HG03108 (cell line): ENCODE measurements around the gene TMIGD3.

Experiments used
- ATAC-seq: cut with Tn5 transposase; IDR thresholded peaks from one replicate; pipeline ENCODE4 v1.9.1; 2021; ENCODE audit warnings: moderate library complexity; ENCODE audit not compliant: unreplicated experiment

Gene TMIGD3

GRCh38 chr1:111509997-111510375 lies 6.6 kb upstream of the TMIGD3 start:
- no peak for ATAC-seq

- peak; percentile 47 for ATAC-seq
These were observed 4.2 kb upstream of the TMIGD3 start for GRCh38 chr1:111507411-111508201.

DNA sequence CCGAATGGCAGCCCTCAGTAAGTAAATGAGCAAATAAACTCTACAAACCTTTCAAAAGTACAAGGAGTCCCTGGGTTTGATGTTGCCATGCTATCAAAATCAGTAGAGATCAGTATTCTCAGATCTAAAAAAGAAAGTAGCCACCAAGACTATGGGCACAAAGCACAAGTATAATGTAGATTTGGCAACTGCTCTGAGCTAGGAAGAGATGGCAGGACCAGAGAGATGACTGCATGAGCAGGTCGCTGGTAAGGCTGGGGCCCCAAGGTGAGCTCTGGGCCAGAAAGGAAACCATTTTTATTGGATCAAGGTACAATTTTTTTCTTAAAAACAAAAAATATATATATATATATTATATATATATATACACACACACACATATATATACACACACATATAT lies 3.1 kb upstream of the TMIGD3 start:
- ATAC-seq: no peak

- ATAC-seq: peak; percentile 48
These were observed 2.2 kb upstream of the TMIGD3 start for GRCh38 chr1:111505641-111506119.

DNA sequence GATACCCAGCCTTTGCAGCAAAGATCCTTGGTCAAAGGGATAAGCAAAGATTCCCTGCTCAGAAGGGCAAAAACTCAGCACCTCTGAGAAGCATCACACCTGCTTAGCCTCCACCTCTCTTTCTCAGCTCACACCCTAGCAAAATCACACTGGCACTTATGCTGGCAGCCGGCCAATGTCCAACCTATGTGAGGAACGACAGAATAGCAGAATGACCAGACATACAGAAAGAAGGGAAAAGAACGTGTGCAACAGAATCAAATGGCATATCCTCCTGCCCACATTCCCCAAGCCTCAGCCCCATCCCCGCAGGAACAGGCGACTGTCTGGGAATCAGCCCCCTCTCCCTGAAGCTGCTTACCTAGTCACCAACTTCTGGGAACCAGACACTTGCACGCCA lies 664 bp upstream of the TMIGD3 start:
- no peak for ATAC-seq

GRCh38 chr1:111501645-111502044 lies 1.8 kb downstream of the TMIGD3 start:
- ATAC-seq: no peak

DNA sequence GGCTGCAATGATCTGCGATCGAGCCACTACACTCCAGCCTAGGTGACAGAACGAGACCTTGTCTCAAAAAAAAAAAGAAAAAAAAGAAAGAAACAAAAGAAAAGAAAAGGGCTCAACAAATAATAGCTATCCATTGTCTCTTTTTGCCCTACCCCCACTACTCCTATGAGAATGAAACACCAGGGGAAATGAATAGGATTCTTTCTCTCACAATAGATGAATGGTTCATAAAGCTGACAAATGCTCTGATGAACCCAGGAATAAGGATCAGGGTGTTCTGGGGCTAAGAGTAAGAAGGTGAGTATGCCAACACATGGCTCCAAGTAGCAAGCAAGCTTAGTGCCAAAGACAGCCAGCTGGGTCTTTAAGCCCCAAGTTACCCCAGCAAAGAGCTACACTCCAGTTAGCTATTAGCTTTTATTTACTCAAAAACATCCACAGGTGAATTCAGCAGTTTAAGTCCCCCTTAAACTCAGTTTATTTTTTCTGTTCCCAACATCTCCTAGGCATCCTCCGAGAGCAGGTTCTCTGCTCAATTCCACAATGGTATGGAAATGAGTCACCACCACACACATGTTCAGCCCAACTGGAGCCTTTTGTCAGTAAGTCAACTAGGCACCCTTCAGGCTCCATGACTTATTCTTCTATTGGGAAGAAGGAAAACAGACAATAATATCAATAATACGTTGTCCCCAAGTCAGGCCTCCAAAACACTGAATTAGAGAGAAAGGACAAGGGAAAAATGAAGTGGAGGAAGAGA lies 4.2 kb downstream of the TMIGD3 start:
- no peak for ATAC-seq

- ATAC-seq: no peak
These were observed 5.8 kb downstream of the TMIGD3 start for GRCh38 chr1:111497592-111497991.

GRCh38 chr1:111496398-111496797 lies 7.0 kb downstream of the TMIGD3 start:
- no peak for ATAC-seq

GRCh38 chr1:111491070-111491469 lies 12.4 kb downstream of the TMIGD3 start:
- ATAC-seq: no peak

DNA sequence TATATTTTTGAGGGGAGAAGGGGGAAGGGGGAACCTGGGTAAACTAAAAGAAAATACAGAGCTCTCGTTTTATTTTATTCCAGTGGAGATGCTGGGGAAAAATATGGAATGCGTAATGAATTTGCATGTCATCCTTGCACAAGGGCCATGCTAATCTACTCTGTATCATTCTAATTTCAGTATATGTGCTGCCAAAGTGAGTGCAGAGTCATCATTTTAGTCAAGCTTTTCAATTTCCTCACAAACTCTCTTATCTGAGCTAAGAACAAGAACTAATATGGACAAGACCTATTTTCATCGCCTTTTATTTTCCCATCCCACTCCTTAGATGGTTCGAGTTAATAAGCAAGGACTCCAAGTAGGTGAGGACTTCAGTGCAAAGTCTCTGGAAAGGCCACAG lies 13.2 kb downstream of the TMIGD3 start:
- no peak for ATAC-seq

GRCh38 chr1:111489604-111490003 lies 13.8 kb downstream of the TMIGD3 start:
- no peak for ATAC-seq

GRCh38 chr1:111488669-111489068 lies 14.8 kb downstream of the TMIGD3 start:
- ATAC-seq: no peak

DNA sequence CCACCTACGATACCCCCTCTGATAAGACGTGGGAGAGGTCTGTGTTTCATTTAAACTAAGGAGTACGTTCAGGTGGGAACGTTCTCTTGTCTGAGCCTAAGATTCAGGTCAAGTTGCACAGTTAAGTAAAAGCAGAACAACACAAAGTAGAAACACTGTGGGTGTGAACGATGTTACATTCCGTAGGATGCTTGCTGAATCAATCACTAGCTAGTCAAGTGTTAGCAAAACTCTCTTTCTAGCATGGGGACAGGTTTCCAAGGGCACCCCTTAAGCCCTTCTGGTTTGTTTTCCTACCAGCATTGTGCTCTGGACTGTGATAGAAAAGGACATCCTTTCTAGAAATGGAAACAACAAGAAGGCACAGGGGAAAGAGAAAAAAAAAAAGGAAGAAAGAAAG lies 16.3 kb downstream of the TMIGD3 start:
- ATAC-seq: no peak

DNA sequence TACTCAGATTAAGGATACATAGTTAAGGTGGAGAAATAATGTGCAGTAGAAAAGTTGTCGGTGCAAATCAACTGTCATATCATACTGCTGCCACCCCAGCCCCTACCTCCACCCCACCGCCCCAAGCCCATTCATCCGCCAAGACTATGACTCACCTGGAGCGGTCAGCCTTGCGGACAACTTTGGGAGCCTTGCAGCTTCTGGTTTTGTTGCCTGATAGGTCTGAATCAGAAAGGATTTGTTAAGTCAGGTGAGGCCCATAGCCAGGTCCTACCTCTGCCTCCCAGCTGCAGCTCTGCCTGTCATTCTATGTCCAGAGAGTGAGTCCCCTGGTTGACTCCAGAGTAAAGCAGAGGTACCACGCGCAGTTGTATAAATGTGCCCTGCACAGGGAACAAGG lies 17.0 kb downstream of the TMIGD3 start:
- ATAC-seq: no peak

DNA sequence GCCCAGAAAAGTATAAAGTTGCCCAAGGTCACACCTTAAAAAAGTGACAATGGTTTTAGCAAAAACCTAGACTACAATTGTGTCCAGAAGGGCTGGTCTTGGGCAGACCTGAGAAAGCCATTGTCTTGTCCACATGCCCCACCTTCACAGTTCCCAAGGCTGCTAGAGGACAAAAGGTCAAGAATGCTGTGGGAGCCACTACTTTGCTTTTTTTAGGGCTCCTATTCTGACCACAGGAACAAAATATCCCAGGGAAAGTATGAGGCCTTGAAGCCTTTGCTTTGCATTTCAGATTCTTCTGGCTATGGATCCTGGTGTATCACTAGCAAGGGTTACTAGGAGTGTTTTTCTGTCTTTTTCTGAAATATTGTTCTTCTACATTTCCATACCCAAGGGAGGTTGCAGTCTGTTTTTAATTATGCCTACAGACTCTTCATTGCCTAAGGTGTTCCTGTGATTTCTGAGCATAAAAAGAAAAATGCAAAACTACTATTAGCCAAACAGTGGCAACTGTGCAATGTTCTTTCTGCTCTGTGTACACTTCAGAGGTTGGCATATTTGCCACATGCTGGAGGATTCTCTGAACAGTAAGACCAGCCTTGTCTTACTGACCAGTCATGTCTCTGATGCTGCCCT lies 18.9 kb downstream of the TMIGD3 start:
- ATAC-seq: no peak

DNA sequence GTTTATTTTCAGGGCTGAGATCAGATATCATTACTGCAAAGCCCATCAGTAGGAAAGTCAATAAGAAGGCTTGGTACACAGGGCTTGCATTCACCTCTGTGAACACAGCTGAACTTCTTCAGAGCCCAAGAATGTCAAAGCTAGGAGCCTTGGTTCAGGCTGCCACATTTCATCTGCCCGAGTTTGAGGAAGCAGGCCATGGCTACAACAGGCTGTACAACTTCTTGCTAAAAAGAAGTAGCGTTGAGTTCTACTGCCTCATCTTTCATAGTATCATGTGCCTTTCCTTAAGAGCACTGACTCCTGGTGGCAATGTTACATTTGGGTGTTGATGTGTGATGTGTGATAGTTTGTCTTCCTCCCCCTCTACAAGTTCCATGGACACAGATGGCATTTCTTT lies 19.6 kb downstream of the TMIGD3 start:
- ATAC-seq: no peak

GRCh38 chr1:111483166-111483565 lies 20.3 kb downstream of the TMIGD3 start:
- no peak for ATAC-seq

- peak; percentile 57 for ATAC-seq
These were observed 21.8 kb downstream of the TMIGD3 start for GRCh38 chr1:111481387-111482221.

DNA sequence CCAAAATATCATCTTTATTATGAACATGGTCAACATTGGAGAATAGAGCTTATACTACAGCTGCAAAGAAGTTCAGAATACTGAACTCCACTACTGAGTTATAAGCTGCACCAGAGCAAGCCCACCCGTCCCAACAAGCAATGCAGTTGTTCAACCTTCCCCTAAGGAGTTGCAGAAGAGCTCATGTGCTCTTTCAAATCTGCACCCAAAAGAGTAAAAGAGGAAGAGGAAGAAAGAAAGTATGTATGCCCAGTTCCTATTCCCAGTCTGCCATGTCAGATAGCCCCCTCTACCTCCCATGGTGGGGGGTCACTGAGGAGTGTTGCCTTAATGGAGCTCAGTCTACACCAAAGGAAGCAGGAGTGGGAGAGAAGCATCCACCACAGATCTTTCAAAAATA lies 22.8 kb downstream of the TMIGD3 start:
- ATAC-seq: no peak

GRCh38 chr1:111476761-111477309 lies 26.6 kb downstream of the TMIGD3 start:
- peak; percentile 64 for ATAC-seq
